Esophagus squamous epithelium (tissue), 5 donors: ENCODE results near the gene TMEM121. TPM values are rescaled to one million over a fixed set of nuclear protein-coding genes. Genes with fewer than 3 reads are reported as not detected.

Experiments
- DNase-seq: peaks from one replicate; lab custom pipeline; 2025; lab: John Stamatoyannopoulos, UW
- H3K27ac ChIP-seq, 4 donors: fragments of 200-600 bp; sonication (generic); one replicate each; pipeline ENCODE4 v1.5.1; 2016 to 2019; ENCODE audit warnings: mild to moderate bottlenecking in 1 of 4
- H3K27me3 ChIP-seq, 4 donors: fragments of 200-600 bp; sonication (generic); 1 replicate in 3 of 4; 2 replicates in 1 of 4; pipeline versions ENCODE4 v1.5.1 to v1.6.0; 2017 to 2021; ENCODE audit warnings: antibody characterized with exemption in 1 of 4
- H3K36me3 ChIP-seq, 3 donors: fragments of 200-600 bp; sonication (generic); one replicate each; pipeline ENCODE4 v1.5.1; 2016 to 2019
- H3K4me1 ChIP-seq, 3 donors: fragments of 200-600 bp; sonication (generic); one replicate each; pipeline ENCODE4 v1.5.1; 2017 to 2019
- H3K4me3 ChIP-seq, 4 donors: fragments of 200-600 bp; sonication (generic); 1 replicate in 3 of 4; 2 replicates in 1 of 4; pipeline ENCODE4 v1.5.1; 2016 to 2019; ENCODE audit warnings: mild to moderate bottlenecking in 2 of 4, moderate library complexity in 1 of 4
- H3K9me3 ChIP-seq, 3 donors: fragments of 200-600 bp; sonication (generic); one replicate each; pipeline ENCODE4 v1.5.1; 2016 to 2019
- POLR2A ChIP-seq, 4 donors: fragments of 450-650 bp; IDR thresholded peaks; one replicate each; pipeline ENCODE4 v1.6.1; 2017; ENCODE audit warnings: antibody characterized with exemption in 4 of 4, mild to moderate bottlenecking in 4 of 4, moderate library complexity in 3 of 4
- WGBS, 2 donors: methylation state at CpG; one replicate each; pipeline ENCODE4 v1.1.5; 2018; 5-methylcytosine and 5-hydroxymethylcytosine counted together
- intact Hi-C: fragments of 100-400 bp; cut with DNase I; formaldehyde crosslinking; loops from one replicate; pipeline ENCODE4 v1.15.0; 2022
- total RNA-seq, 4 donors: library from RNA; depleted of rRNA; stranded (reverse); fragments of >200 nt; gene quantifications; one replicate each; pipeline ENCODE4 v1.1.0, GENCODE V29; 2016
- TF ChIP-seq, protein P1 (sequence below), 6 experiments: fragments of 450-650 bp in 4 of 6; fragments of 200-600 bp in 2 of 6; sonication (generic) in 2 of 6; IDR thresholded peaks; one replicate each; pipeline ENCODE4 v1.5.1; 2016 to 2019; ENCODE audit warnings: antibody characterized with exemption in 6 of 6, mild to moderate bottlenecking in 4 of 6, moderate library complexity in 4 of 6
- donor health status: DM: yes; HTN: yes; CAD: no.

Gene TMEM121
- total RNA-seq, 4 donors from 2014 or later: 0.61 to 2.1 (median 1.6) TPM

DNA sequence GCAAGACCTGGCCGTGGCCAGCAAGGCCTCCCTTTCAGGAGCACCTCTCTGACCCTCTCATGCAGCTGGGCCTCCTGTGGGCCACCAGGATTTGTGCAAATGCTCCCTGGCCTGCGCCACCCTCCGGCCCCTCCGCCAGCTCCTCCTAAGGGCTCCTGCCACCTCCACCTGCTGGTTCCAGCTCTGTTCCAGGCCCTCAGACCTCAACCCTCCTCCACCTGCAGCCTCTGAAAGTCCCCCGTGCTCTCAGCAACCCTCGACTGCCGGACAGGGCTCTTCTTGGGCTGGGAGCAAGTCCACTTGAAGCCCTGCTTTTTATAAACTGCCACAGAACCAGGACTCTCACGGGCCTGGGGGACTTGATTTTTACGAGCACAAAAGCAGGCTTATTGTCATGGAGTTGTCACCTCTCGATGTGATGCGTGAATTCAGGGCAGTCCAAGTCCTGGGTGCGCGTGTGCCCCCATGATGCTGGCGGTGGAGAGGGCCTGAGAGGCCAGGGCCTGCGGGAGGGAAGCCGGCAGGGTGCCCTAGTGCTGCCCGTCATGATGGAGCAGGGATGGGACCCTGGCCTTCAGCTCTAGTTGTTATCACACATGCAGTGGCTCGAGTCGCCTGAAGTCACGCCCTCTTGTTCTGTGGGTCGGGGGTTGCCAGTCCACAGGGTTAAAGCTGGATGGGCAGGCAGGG, 26.2 kb upstream of the TMEM121 start:
- Histone ChIP-seq H3K4me3 (no peak overlapping the region), H3K27ac (no peak overlapping the region), H3K9me3 (no peaks in the 10 kb centered on the region), H3K27me3 (no peaks in the 10 kb centered on the region), H3K36me3 (peaks cover 0 to 12% (median 0%) of the 10 kb centered on the region in 3 donors), H3K4me1 (peaks cover 0 to 22% (median 0%) of the 10 kb centered on the region in 3 donors)
- intact Hi-C loops: no loop called here
- 80 to 84% methylated on average over 5 to 14 of the region's 21 CpGs for WGBS, 2 donors
- DNase-seq: no peak
- TF ChIP-seq POLR2A (IDR thresholded peaks at IDR 0.05): no peak
- TF ChIP-seq, protein P1, sequence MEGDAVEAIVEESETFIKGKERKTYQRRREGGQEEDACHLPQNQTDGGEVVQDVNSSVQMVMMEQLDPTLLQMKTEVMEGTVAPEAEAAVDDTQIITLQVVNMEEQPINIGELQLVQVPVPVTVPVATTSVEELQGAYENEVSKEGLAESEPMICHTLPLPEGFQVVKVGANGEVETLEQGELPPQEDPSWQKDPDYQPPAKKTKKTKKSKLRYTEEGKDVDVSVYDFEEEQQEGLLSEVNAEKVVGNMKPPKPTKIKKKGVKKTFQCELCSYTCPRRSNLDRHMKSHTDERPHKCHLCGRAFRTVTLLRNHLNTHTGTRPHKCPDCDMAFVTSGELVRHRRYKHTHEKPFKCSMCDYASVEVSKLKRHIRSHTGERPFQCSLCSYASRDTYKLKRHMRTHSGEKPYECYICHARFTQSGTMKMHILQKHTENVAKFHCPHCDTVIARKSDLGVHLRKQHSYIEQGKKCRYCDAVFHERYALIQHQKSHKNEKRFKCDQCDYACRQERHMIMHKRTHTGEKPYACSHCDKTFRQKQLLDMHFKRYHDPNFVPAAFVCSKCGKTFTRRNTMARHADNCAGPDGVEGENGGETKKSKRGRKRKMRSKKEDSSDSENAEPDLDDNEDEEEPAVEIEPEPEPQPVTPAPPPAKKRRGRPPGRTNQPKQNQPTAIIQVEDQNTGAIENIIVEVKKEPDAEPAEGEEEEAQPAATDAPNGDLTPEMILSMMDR (IDR thresholded peaks at IDR 0.05): no peak

DNA sequence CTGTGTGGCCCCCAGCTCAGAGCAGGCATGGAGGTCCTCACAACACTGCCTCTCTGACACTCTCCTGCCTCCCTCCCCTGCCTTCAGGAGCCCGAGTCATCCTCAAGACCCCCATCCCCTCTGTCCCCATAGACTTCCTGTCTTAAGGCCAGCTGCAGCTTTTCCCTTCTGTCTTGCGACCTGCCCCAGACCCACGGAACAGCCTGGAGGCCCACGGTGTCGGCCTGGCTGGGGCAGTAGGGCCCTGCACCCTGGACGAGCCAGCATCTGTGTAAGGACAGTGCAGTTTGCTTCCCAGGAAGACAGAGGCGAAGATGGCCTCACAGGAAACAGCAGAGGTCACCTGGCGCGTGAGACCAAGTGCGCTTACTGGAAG, 25.7 kb upstream of the TMEM121 start:
- no peak overlapping the region for H3K4me3 ChIP-seq
- H3K27ac ChIP-seq: no peak overlapping the region
- peaks cover 0 to 17% (median 0%) of the 10 kb centered on the region in 3 donors for H3K4me1 ChIP-seq
- DNase-seq: no peak
- 53 to 77% methylated on average over 8 to 9 of the region's 10 CpGs for WGBS, 2 donors
- H3K36me3 ChIP-seq: peaks cover 0 to 12% (median 0%) of the 10 kb centered on the region in 3 donors
- TF ChIP-seq, protein P1 (IDR thresholded peaks at IDR 0.05): no peak
- TF ChIP-seq POLR2A (IDR thresholded peaks at IDR 0.05): no peak
- intact Hi-C loops: no loop called here
- H3K27me3 ChIP-seq: no peaks in the 10 kb centered on the region
- no peaks in the 10 kb centered on the region for H3K9me3 ChIP-seq

GRCh38 chr14:105501504-105502291, 24.7 kb upstream of the TMEM121 start:
- intact Hi-C loops: no loop called here
- Histone ChIP-seq H3K27me3 (no peaks in the 10 kb centered on the region), H3K9me3 (no peaks in the 10 kb centered on the region), H3K27ac (no peak overlapping the region), H3K36me3 (peaks cover 0 to 12% (median 0%) of the 10 kb centered on the region in 3 donors), H3K4me1 (peaks cover 0 to 11% (median 0%) of the 10 kb centered on the region in 3 donors), H3K4me3 (no peak overlapping the region)
- 80 to 83% methylated on average over 12 to 13 of the region's 13 CpGs for WGBS, 2 donors
- TF ChIP-seq POLR2A (IDR thresholded peaks at IDR 0.05): no peak
- TF ChIP-seq, protein P1 (IDR thresholded peaks at IDR 0.05): no peak
- DNase-seq: no peak

- peaks cover 0 to 11% (median 0%) of the 10 kb centered on the region in 3 donors for H3K4me1 ChIP-seq
- DNase-seq: no peak
- 70 to 89% methylated on average over 3 to 4 of the region's 18 CpGs for WGBS, 2 donors
- peaks cover 0 to 4% (median 0%) of the 10 kb centered on the region in 4 donors for H3K27me3 ChIP-seq
- H3K36me3 ChIP-seq: peaks cover 0 to 5% (median 0%) of the 10 kb centered on the region in 3 donors
- H3K9me3 ChIP-seq: no peaks in the 10 kb centered on the region
- no peak overlapping the region for H3K4me3 ChIP-seq
- TF ChIP-seq, protein P1 (IDR thresholded peaks at IDR 0.05): no peak
- TF ChIP-seq POLR2A (IDR thresholded peaks at IDR 0.05): no peak
- intact Hi-C loops: no loop called here
- no peak overlapping the region for H3K27ac ChIP-seq
Observed at GRCh38 chr14:105502446-105503295, 23.7 kb upstream of the TMEM121 start.
